Muscle layer of duodenum (tissue), 2 donors: ENCODE measurements around the gene SRGAP2C.
"Not testable (repeated sequence)": the region's sequence is repeated elsewhere in the genome, so short reads cannot be mapped to it uniquely, and the experiment has no call there.

ENCODE experiments used
- H3K27ac ChIP-seq: one replicate; pipeline ENCODE4 v1.7.0; 2013; ENCODE audit warnings: mild to moderate bottlenecking, low read length
- H3K27me3 ChIP-seq: one replicate; pipeline ENCODE4 v1.7.0; 2013; ENCODE audit warnings: low read depth, mild to moderate bottlenecking, control low read depth, low read length
- H3K36me3 ChIP-seq, 2 donors: one replicate each; pipeline ENCODE4 v1.7.0; 2013; ENCODE audit warnings: low read length in 2 of 2, control low read depth in 1 of 2, mild to moderate bottlenecking in 1 of 2; ENCODE audit not compliant: insufficient read depth in 2 of 2, control insufficient read depth in 1 of 2
- H3K4me1 ChIP-seq, 2 donors: one replicate each; pipeline ENCODE4 v1.7.0; 2013; ENCODE audit warnings: low read length in 2 of 2, mild to moderate bottlenecking in 2 of 2, control low read depth in 1 of 2, moderate library complexity in 1 of 2; ENCODE audit not compliant: insufficient read depth in 2 of 2, control insufficient read depth in 1 of 2
- H3K4me3 ChIP-seq, 2 donors: one replicate each; pipeline ENCODE4 v1.7.0; 2013; ENCODE audit warnings: low read length in 2 of 2, low read depth in 1 of 2, mild to moderate bottlenecking in 1 of 2
- H3K9me3 ChIP-seq, 2 donors: one replicate each; pipeline ENCODE4 v1.7.0; 2013; ENCODE audit warnings: low read length in 2 of 2, control low read depth in 1 of 2, mild to moderate bottlenecking in 1 of 2; ENCODE audit not compliant: control insufficient read depth in 1 of 2
- donor health status: healthy.

The SRGAP2C gene

GRCh38 chr1:121184290-121185127, at the start of gene SRGAP2C, which contains the start of gene FAM72B:
SRGAP2C (plus strand) TSS chr1:121184975; CDS start chr1:121187447, 2,472 bp downstream.
FAM72B (minus strand) TSS chr1:121184340; CDS start chr1:121183489, 851 bp downstream.
- H3K9me3 ChIP-seq, H3K27me3 ChIP-seq, H3K27ac ChIP-seq, H3K4me1 ChIP-seq, H3K4me3 ChIP-seq, H3K36me3 ChIP-seq: not testable (repeated sequence)

- H3K36me3 ChIP-seq, H3K27ac ChIP-seq, H3K4me3 ChIP-seq, H3K4me1 ChIP-seq, H3K9me3 ChIP-seq, H3K27me3 ChIP-seq: not testable (repeated sequence)
These were observed 44.4 kb upstream of the SRGAP2C start for GRCh38 chr1:121140393-121140792.

- H3K27ac ChIP-seq, H3K27me3 ChIP-seq, H3K9me3 ChIP-seq, H3K4me1 ChIP-seq, H3K4me3 ChIP-seq, H3K36me3 ChIP-seq: not testable (repeated sequence)
These were observed 36.1 kb upstream of the SRGAP2C start for GRCh38 chr1:121148489-121149190.

DNA sequence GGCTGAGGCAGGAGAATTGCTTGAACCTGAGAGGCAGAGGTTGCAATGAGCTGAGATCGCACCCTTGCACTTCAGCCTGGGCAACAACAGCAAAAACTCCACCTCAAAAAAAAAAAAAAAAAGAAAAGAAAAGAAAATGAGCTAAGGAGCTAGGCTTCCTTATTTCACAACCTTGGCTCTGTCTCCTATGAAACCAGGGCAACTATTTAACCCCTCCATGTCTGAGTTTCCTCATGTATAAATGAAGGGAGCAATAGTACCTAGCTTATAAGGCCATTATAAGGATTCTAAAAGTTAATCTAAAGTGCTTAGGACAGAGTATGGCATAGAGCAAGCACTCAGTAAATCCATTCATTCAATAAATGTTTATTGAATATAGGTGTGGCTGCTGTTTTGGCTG, 33.5 kb upstream of the SRGAP2C start:
- H3K4me1 ChIP-seq, H3K27ac ChIP-seq, H3K4me3 ChIP-seq, H3K27me3 ChIP-seq, H3K36me3 ChIP-seq, H3K9me3 ChIP-seq: not testable (repeated sequence)

DNA sequence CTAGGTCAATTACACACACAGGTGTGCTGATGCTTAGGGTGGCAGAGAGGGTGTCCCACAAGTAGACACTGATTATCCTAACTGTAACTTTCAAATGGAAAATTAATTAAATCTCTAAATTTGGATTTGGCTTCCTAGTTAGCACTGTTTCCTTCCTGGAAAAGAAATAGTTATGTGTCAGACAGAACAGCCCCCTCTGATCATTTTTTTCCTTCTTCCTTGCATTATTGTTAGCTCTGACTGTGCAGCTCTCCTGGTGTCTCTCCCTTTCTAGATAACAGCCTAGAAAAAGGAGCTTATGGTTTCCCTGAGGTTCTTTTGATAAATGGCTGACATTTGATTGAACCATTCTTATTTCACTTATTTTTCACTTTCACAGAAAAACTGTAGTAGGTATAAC, 32.0 kb upstream of the SRGAP2C start:
- H3K27me3 ChIP-seq, H3K4me3 ChIP-seq, H3K9me3 ChIP-seq, H3K36me3 ChIP-seq, H3K27ac ChIP-seq, H3K4me1 ChIP-seq: not testable (repeated sequence)

DNA sequence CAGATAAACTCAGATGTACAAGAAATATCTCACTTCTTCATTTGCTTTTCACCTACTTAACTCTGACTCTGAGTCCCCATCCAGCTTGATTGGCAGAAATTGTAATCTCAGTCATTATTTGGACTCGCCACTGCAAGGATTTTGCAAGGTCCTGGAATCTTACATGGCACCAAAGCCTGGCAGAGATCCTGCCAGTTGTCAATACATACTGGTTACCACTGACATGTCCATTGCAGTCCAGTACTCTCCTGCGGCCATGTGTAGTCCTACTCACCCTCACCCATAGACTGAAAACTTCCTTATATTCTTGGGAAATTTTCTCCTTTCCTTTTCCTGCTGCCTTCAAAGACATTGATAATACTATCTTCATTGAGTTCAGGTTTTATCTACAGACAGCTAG, 30.0 kb upstream of the SRGAP2C start:
- not testable (repeated sequence) for H3K9me3 ChIP-seq

DNA sequence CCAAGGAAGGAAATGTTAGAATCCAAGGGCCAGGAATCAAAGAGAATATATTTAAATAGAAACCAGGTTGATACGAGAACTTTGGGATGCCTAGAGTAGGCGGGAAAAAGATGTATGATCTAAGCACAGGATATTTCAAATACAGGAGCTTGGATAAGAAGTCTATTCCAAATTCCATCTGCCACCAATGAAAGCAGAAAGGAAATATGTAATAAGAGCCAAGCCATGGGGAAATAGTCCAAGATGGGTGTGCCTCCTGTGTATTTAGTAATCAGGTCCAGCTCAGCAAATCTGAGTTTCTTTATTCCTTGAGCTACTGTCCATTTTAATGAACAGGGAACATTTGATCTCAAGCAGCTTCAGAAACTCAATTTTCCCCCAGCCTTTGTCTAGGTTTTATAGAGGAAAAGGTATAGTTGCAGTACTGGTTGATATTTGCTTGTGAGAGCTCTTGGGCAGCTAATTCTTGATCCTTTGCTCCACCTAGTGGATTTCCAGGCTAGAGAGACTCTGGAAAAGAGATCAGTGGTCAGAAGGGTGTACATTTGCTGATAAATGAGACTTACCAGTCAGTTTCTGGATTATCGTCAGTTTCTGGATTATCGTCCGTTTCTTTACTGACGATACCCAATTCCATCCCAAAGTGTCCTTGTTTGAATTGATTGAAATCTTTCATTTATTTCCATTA, 29.0 kb upstream of the SRGAP2C start:
- not testable (repeated sequence) for H3K4me1 ChIP-seq, H3K9me3 ChIP-seq, H3K36me3 ChIP-seq, H3K27me3 ChIP-seq, H3K4me3 ChIP-seq, H3K27ac ChIP-seq

More for the DNA sequence above, 30.0 kb upstream of the SRGAP2C start:
- H3K27me3 ChIP-seq, H3K4me1 ChIP-seq, H3K36me3 ChIP-seq, H3K4me3 ChIP-seq, H3K27ac ChIP-seq: not testable (repeated sequence)

- H3K4me3 ChIP-seq, H3K4me1 ChIP-seq, H3K36me3 ChIP-seq, H3K27ac ChIP-seq, H3K9me3 ChIP-seq, H3K27me3 ChIP-seq: not testable (repeated sequence)
These were observed 27.7 kb upstream of the SRGAP2C start for GRCh38 chr1:121156958-121157603.

GRCh38 chr1:121157609-121158008, 27.2 kb upstream of the SRGAP2C start:
- H3K27me3 ChIP-seq, H3K9me3 ChIP-seq, H3K4me1 ChIP-seq, H3K27ac ChIP-seq, H3K4me3 ChIP-seq, H3K36me3 ChIP-seq: not testable (repeated sequence)

DNA sequence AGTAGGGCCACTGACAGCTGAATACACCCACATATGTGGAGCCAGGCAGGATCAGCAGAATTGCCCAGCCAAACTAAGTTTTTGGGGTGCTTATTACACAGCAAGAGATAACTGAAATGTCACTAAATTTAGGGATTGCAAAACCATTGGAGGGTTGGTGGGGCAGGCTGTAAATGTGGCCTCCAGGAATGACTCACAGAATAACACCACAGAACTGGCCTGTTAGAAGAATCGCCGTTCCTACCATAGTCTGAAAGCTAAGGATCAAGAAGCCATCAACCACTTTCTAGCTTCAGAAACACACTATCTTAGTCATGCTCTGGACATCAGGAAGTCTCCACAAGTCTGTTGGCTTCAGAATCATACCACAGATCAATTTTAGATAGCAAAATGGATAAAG, 24.7 kb upstream of the SRGAP2C start:
- H3K9me3 ChIP-seq, H3K27ac ChIP-seq, H3K36me3 ChIP-seq, H3K27me3 ChIP-seq, H3K4me1 ChIP-seq, H3K4me3 ChIP-seq: not testable (repeated sequence)

GRCh38 chr1:121161199-121161901, 23.4 kb upstream of the SRGAP2C start:
- H3K36me3 ChIP-seq, H3K4me3 ChIP-seq, H3K9me3 ChIP-seq, H3K27me3 ChIP-seq, H3K4me1 ChIP-seq, H3K27ac ChIP-seq: not testable (repeated sequence)
